Caco-2 (cell line): ENCODE results near the gene OR1J2. TPM values are rescaled to one million over a fixed set of nuclear protein-coding genes. Genes with fewer than 3 reads are reported as not detected.

Experiments used
- BruUV-seq: library from RNA; stranded (reverse); fragments of 400-500 nt; replicated peaks from 2 replicates; lab custom pipeline; 2021; lab: Mats Ljungman, UMichigan
- CTCF ChIA-PET: fragments of 300-600 bp; sonication (Branson Sonifier 250); formaldehyde crosslinking; loops from one replicate; lab custom pipeline; 2022; ENCODE audit warnings: antibody characterized with exemption; lab: Charles Lee
- POLR2A ChIA-PET: fragments of 300-600 bp; sonication (Branson Sonifier 250); formaldehyde crosslinking; loops from one replicate; lab custom pipeline; 2022; ENCODE audit warnings: antibody characterized with exemption; lab: Charles Lee
- DNase-seq, 2 experiments: peaks; one replicate each; pipeline versions ENCODE4 v3.0.0 to v3.0.0-alpha.2; 2020 to 2022
- H3K27me3 ChIP-seq: replicated peaks from 2 replicates; pipeline ENCODE4 v1.6.0; 2011; ENCODE audit warnings: low read length; ENCODE audit not compliant: control insufficient read depth, insufficient read depth
- H3K36me3 ChIP-seq: 2 replicates; pipeline ENCODE4 v1.5.1; 2011; ENCODE audit warnings: low read length; ENCODE audit not compliant: control insufficient read depth, insufficient read depth
- H3K4me1 ChIP-seq: fragments of 250-450 bp; sonication (Bioruptor Pico); 2 replicates; pipeline ENCODE4 v1.5.1; 2020; ENCODE audit warnings: mild to moderate bottlenecking
- H3K4me3 ChIP-seq: 2 replicates; pipeline ENCODE4 v1.5.1; 2011; ENCODE audit warnings: low read depth, mild to moderate bottlenecking, control low read depth, low read length
- H3K9me3 ChIP-seq: fragments of 250-450 bp; sonication (Bioruptor Pico); 2 replicates; pipeline ENCODE4 v1.5.1; 2020; ENCODE audit warnings: mild to moderate bottlenecking, moderate library complexity
- H3K27ac Mint-ChIP-seq: one replicate; pipeline ENCODE4 v1.8.0; 2022; ENCODE audit warnings: mixed read lengths; ENCODE audit not compliant: unreplicated experiment
- H3K27me3 Mint-ChIP-seq: one replicate; pipeline ENCODE4 v1.8.0; 2022; ENCODE audit warnings: mixed read lengths; ENCODE audit not compliant: insufficient read depth, unreplicated experiment
- H3K36me3 Mint-ChIP-seq: one replicate; pipeline ENCODE4 v1.8.0; 2022; ENCODE audit warnings: mild to moderate bottlenecking, mixed read lengths; ENCODE audit not compliant: insufficient read depth, unreplicated experiment
- H3K4me1 Mint-ChIP-seq: one replicate; pipeline ENCODE4 v1.8.0; 2022; ENCODE audit warnings: low read depth, mixed read lengths; ENCODE audit not compliant: unreplicated experiment
- H3K4me3 Mint-ChIP-seq: one replicate; pipeline ENCODE4 v1.8.0; 2022; ENCODE audit warnings: mild to moderate bottlenecking, moderate library complexity, mixed read lengths; ENCODE audit not compliant: unreplicated experiment
- H3K9me3 Mint-ChIP-seq: one replicate; pipeline ENCODE4 v1.8.0; 2022; ENCODE audit warnings: mixed read lengths; ENCODE audit not compliant: unreplicated experiment
- intact Hi-C: fragments of 100-400 bp; cut with micrococcal nuclease; formaldehyde crosslinking; loops from one replicate; pipeline ENCODE4 v1.10.0; 2022; ENCODE audit not compliant: unreplicated experiment
- total RNA-seq: library from RNA; stranded (reverse); gene quantifications from 2 replicates; pipeline ENCODE4 v1.2.3, GENCODE V29; 2022
- TF ChIP-seq, protein P1 (sequence below), 2 experiments: fragments of 200-600 bp in 1 of 2; IDR thresholded peaks; 1 replicate in 1 of 2; 2 replicates in 1 of 2; pipeline versions ENCODE4 v1.5.1 to v1.8.0; 2011 to 2022; ENCODE audit warnings: antibody characterized with exemption in 1 of 2, control low read depth in 1 of 2, inconsistent platforms in 1 of 2, low read depth in 1 of 2, low read length in 1 of 2, mild to moderate bottlenecking in 1 of 2, moderate library complexity in 1 of 2; ENCODE audit not compliant: insufficient read depth in 1 of 2, severe bottlenecking in 1 of 2, unreplicated experiment in 1 of 2

OR1J2 gene
- total RNA-seq, 1 experiment from 2014 or later = not detected

DNA sequence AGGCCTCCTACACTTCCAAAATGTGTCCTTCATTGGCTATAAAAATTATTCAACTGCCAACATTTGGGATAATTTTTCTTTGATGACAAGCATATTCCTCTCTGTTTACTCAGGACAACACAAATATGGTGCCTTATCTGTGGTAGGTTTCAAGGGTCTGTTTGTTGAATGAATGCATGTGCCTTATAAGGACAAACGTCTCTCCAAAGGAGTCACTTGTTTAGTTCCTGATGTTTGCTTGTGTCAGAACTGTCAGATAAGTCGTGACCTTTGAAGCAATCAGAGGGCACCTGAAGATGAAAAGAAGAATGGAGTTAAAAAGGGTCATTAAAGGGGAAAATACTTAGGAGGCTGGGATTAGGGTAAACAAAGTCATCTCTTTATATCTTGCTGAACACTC lies 3.6 kb upstream of the OR1J2 start:
- Mint-ChIP-seq H3K36me3 (no peaks in the 10 kb centered on the region), H3K27ac (no peak overlapping the region), H3K27me3 (peaks cover 2% of the 10 kb centered on the region), H3K4me3 (no peak overlapping the region), H3K4me1 (peaks cover 20% of the 10 kb centered on the region), H3K9me3 (no peaks in the 10 kb centered on the region)
- CTCF ChIA-PET = interaction anchor here (0.6 to 1.6 kb wide), 2 partner anchors 8 to 27 kb away, joined by 3 to 7 read pairs; no protein-coding TSS in a partner anchor
- Histone ChIP-seq H3K9me3 (no peaks in the 10 kb centered on the region), H3K4me1 (peaks cover 14% of the 10 kb centered on the region), H3K27me3 (no peaks in the 10 kb centered on the region), H3K4me3 (no peak overlapping the region), H3K36me3 (no peaks in the 10 kb centered on the region)
- peak in 1 of 2 experiments; percentile 30 for DNase-seq
- BruUV-seq = no TSS peak
- TF ChIP-seq, protein P1, sequence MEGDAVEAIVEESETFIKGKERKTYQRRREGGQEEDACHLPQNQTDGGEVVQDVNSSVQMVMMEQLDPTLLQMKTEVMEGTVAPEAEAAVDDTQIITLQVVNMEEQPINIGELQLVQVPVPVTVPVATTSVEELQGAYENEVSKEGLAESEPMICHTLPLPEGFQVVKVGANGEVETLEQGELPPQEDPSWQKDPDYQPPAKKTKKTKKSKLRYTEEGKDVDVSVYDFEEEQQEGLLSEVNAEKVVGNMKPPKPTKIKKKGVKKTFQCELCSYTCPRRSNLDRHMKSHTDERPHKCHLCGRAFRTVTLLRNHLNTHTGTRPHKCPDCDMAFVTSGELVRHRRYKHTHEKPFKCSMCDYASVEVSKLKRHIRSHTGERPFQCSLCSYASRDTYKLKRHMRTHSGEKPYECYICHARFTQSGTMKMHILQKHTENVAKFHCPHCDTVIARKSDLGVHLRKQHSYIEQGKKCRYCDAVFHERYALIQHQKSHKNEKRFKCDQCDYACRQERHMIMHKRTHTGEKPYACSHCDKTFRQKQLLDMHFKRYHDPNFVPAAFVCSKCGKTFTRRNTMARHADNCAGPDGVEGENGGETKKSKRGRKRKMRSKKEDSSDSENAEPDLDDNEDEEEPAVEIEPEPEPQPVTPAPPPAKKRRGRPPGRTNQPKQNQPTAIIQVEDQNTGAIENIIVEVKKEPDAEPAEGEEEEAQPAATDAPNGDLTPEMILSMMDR (IDR thresholded peaks at IDR 0.05; ENCODE audit: insufficient read depth in 1 of 2, low read depth in 1 of 2, low read length in 1 of 2, severe bottlenecking in 1 of 2, unreplicated experiment in 1 of 2) = no peak
- POLR2A ChIA-PET = no interaction called here
- intact Hi-C loops = no loop called here

GRCh38 chr9:122518226-122518625 lies 7.6 kb downstream of the OR1J2 start:
- H3K4me3 Mint-ChIP-seq = no peak overlapping the region
- CTCF ChIA-PET = no interaction called here

GRCh38 chr9:122518841-122519240 lies 8.2 kb downstream of the OR1J2 start, which contains the start of gene OR1J4:
OR1J4 (plus strand) TSS chr9:122519141; CDS start chr9:122519141, 0 bp downstream.
- Histone ChIP-seq H3K4me1 (no peaks in the 10 kb centered on the region), H3K9me3 (no peaks in the 10 kb centered on the region), H3K27me3 (peaks cover 1% of the 10 kb centered on the region), H3K36me3 (no peaks in the 10 kb centered on the region), H3K4me3 (no peak within 1 kb of the TSS)
- Mint-ChIP-seq H3K4me3 (no peak within 1 kb of the TSS), H3K36me3 (no peaks in the 10 kb centered on the region), H3K27ac (no peak within 1 kb of the TSS), H3K4me1 (no peaks in the 10 kb centered on the region), H3K27me3 (peaks cover 4% of the 10 kb centered on the region), H3K9me3 (no peaks in the 10 kb centered on the region)
- no peak for DNase-seq
- intact Hi-C loops = no loop called here
- TF ChIP-seq, protein P1 (IDR thresholded peaks at IDR 0.05; ENCODE audit: insufficient read depth in 1 of 2, low read depth in 1 of 2, low read length in 1 of 2, severe bottlenecking in 1 of 2, unreplicated experiment in 1 of 2) = no peak
- ChIA-PET POLR2A (no interaction called here), CTCF (no interaction called here)
- BruUV-seq = no TSS peak

More at GRCh38 chr9:122518226-122518625, 7.6 kb downstream of the OR1J2 start:
- Mint-ChIP-seq H3K27me3 (peaks cover 4% of the 10 kb centered on the region), H3K27ac (no peak overlapping the region), H3K9me3 (no peaks in the 10 kb centered on the region), H3K36me3 (no peaks in the 10 kb centered on the region), H3K4me1 (no peaks in the 10 kb centered on the region)
- no peaks in the 10 kb centered on the region for H3K36me3 ChIP-seq
- TF ChIP-seq, protein P1 (IDR thresholded peaks at IDR 0.05; ENCODE audit: insufficient read depth in 1 of 2, low read depth in 1 of 2, low read length in 1 of 2, severe bottlenecking in 1 of 2, unreplicated experiment in 1 of 2) = no peak
- no peaks in the 10 kb centered on the region for H3K9me3 ChIP-seq
- intact Hi-C loops = no loop called here
- H3K4me1 ChIP-seq = no peaks in the 10 kb centered on the region
- H3K4me3 ChIP-seq = no peak overlapping the region
- BruUV-seq = no TSS peak
- peaks cover 1% of the 10 kb centered on the region for H3K27me3 ChIP-seq
- POLR2A ChIA-PET = no interaction called here
- DNase-seq = no peak
